ENCODE data around the gene EIF2B4.

DNA sequence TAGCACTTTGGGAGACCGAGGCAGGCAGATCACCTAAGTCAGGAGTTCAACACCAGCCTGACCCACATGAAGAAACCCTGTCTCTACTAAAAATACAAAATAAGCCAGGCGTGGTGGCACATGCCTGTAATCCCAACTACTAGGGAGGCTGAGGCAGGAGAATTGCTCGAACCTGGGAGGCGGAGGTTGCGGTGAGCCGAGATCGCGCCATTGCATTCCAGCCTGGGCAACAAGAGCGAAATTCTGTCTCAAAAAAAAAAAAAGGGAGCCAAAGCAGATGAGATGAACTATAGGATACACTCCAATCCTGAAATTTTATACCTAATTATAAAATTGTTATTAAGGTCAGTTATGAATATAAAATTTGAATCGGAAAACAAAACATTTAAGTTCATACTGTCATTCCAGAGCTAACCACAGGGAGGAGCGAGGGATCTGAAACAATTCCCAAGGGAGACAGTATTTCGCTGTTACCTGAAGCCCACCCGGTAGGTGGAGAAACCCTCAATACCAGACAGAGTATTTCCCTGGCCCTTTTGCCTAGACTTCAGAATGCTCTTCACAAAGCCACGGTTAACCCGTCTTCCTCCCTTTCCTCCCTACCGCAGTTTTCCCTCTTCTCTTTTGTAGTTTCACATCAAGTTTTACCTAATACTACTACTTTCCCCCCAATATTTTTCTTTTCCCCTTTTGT lies 37.8 kb upstream of the EIF2B4 start:
- TF ChIP-seq, protein P1, sequence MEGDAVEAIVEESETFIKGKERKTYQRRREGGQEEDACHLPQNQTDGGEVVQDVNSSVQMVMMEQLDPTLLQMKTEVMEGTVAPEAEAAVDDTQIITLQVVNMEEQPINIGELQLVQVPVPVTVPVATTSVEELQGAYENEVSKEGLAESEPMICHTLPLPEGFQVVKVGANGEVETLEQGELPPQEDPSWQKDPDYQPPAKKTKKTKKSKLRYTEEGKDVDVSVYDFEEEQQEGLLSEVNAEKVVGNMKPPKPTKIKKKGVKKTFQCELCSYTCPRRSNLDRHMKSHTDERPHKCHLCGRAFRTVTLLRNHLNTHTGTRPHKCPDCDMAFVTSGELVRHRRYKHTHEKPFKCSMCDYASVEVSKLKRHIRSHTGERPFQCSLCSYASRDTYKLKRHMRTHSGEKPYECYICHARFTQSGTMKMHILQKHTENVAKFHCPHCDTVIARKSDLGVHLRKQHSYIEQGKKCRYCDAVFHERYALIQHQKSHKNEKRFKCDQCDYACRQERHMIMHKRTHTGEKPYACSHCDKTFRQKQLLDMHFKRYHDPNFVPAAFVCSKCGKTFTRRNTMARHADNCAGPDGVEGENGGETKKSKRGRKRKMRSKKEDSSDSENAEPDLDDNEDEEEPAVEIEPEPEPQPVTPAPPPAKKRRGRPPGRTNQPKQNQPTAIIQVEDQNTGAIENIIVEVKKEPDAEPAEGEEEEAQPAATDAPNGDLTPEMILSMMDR (IDR thresholded peaks at IDR 0.05; ENCODE audit: insufficient read depth, low read depth, low read length): peak; percentile 45
- TF ChIP-seq EZH2 (IDR thresholded peaks at IDR 0.05; ENCODE audit: insufficient read depth, low read length): no peak
